H1 (cell line): ENCODE results near the gene SLC25A39. TPM values are rescaled to one million over a fixed set of nuclear protein-coding genes. Genes with fewer than 3 reads are reported as not detected.
A peak's percentile ranks its signal among the peaks of the same experiment; 100 is the strongest.

ENCODE experiments used
- CTBP2 ChIP-seq: IDR thresholded peaks from 2 replicates; pipeline ENCODE4 v1.7.0; 2011; ENCODE audit warnings: borderline replicate concordance, mild to moderate bottlenecking, moderate library complexity, mixed read lengths, low read length; ENCODE audit not compliant: insufficient read depth, insufficient read length
- GTF2F1 ChIP-seq: IDR thresholded peaks from 2 replicates; pipeline ENCODE4 v1.6.1; 2012; ENCODE audit warnings: low read depth, low read length, improper control_type of control experiment, borderline replicate concordance
- JUN ChIP-seq: IDR thresholded peaks from 2 replicates; pipeline ENCODE4 v1.6.1; 2011; ENCODE audit warnings: low read depth, mild to moderate bottlenecking, improper control_type of control experiment, low read length
- KDM4A ChIP-seq: IDR thresholded peaks from one replicate; pipeline ENCODE4 v1.7.1; 2012; ENCODE audit warnings: low read depth, mild to moderate bottlenecking, moderate library complexity, low read length, inconsistent platforms; ENCODE audit not compliant: severe bottlenecking
- KDM5A ChIP-seq: fragments of 200-600 bp; IDR thresholded peaks from 2 replicates; pipeline ENCODE4 v1.7.1; 2012; ENCODE audit warnings: mild to moderate bottlenecking, low read length, inconsistent platforms, mixed read lengths
- RAD21 ChIP-seq, 2 experiments: IDR thresholded peaks in 1 of 2; conservative IDR thresholded peaks in 1 of 2; 2 replicates each; pipeline ENCODE4 v1.6.1; 2011; ENCODE audit warnings: low read depth in 2 of 2, low read length in 2 of 2, improper control_type of control experiment in 1 of 2, inconsistent platforms in 1 of 2, mild to moderate bottlenecking in 1 of 2, moderate library complexity in 1 of 2
- RNF2 ChIP-seq: fragments of 200-900, 300-1000 bp; sonication (generic); IDR thresholded peaks from 2 replicates; pipeline ENCODE4 v1.7.1; 2016; ENCODE audit warnings: borderline replicate concordance, low read depth, mild to moderate bottlenecking, antibody characterized with exemption, low read length; ENCODE audit not compliant: poor library complexity, severe bottlenecking; ENCODE audit errors: missing control alignments
- SIX5 ChIP-seq: IDR thresholded peaks from 2 replicates; pipeline ENCODE4 v1.6.1; 2011; ENCODE audit warnings: mild to moderate bottlenecking, low read depth, low read length
- SP1 ChIP-seq: IDR thresholded peaks from 2 replicates; pipeline ENCODE4 v1.6.1; 2011; ENCODE audit warnings: low read depth, low read length
- TAF7 ChIP-seq: optimal IDR thresholded peaks from 2 replicates; pipeline ENCODE3; 2011; ENCODE audit warnings: low read depth, mild to moderate bottlenecking, inconsistent platforms, low read length, moderate library complexity, borderline replicate concordance
- TCF12 ChIP-seq: IDR thresholded peaks from 2 replicates; pipeline ENCODE4 v1.6.1; 2011; ENCODE audit warnings: low read depth, mild to moderate bottlenecking, low read length
- USF2 ChIP-seq: IDR thresholded peaks from 2 replicates; pipeline ENCODE4 v1.6.1; 2011; ENCODE audit warnings: low read length, improper control_type of control experiment
- YY1 ChIP-seq: IDR thresholded peaks from 2 replicates; pipeline ENCODE4 v1.6.1; 2011; ENCODE audit warnings: low read depth, mild to moderate bottlenecking, low read length
- polyA plus RNA-seq, 7 experiments: library from polyadenylated mRNA; depleted of rRNA in 3 of 7; stranded (reverse) in 5 of 7; unstranded in 2 of 7; fragments of >200 nt in 5 of 7; fragments of 200-250 nt in 2 of 7; gene quantifications; 1 replicate in 5 of 7; 2 replicates in 1 of 7; 4 replicates in 1 of 7; pipeline versions ENCODE4 v1.2.1 to v1.2.3, GENCODE V29; 2011 to 2013; ENCODE audit warnings: missing spikeins in 2 of 7, mixed read lengths in 2 of 7
- total RNA-seq: library from RNA; stranded (reverse); fragmentation: NEBNext Ultra II Directional; extraction: Animal tissue kit (Norgen Biotek cat#: 25700); gene quantifications from 2 replicates; pipeline ENCODE4 v1.2.1, GENCODE V29; 2021
- TF ChIP-seq, protein P1 (sequence below): IDR thresholded peaks from 2 replicates; pipeline ENCODE4 v1.6.1; 2012; ENCODE audit warnings: inconsistent platforms
- TF ChIP-seq, protein P2 (sequence below), 3 experiments: IDR thresholded peaks; 1 replicate in 2 of 3; 2 replicates in 1 of 3; pipeline versions ENCODE4 v1.5.1 to v1.6.1; 2011; ENCODE audit warnings: low read length in 3 of 3, mild to moderate bottlenecking in 3 of 3, inconsistent platforms in 2 of 3, low read depth in 1 of 3, moderate library complexity in 1 of 3; ENCODE audit not compliant: insufficient read depth in 1 of 3; ENCODE audit errors: control extremely low read depth in 1 of 3

SLC25A39 gene
- total and polyA plus RNA-seq, 2 of the 8 experiments (the other 6 are each of a cell fraction or from before 2014, with no cell fraction given): 200 to 291 TPM

DNA sequence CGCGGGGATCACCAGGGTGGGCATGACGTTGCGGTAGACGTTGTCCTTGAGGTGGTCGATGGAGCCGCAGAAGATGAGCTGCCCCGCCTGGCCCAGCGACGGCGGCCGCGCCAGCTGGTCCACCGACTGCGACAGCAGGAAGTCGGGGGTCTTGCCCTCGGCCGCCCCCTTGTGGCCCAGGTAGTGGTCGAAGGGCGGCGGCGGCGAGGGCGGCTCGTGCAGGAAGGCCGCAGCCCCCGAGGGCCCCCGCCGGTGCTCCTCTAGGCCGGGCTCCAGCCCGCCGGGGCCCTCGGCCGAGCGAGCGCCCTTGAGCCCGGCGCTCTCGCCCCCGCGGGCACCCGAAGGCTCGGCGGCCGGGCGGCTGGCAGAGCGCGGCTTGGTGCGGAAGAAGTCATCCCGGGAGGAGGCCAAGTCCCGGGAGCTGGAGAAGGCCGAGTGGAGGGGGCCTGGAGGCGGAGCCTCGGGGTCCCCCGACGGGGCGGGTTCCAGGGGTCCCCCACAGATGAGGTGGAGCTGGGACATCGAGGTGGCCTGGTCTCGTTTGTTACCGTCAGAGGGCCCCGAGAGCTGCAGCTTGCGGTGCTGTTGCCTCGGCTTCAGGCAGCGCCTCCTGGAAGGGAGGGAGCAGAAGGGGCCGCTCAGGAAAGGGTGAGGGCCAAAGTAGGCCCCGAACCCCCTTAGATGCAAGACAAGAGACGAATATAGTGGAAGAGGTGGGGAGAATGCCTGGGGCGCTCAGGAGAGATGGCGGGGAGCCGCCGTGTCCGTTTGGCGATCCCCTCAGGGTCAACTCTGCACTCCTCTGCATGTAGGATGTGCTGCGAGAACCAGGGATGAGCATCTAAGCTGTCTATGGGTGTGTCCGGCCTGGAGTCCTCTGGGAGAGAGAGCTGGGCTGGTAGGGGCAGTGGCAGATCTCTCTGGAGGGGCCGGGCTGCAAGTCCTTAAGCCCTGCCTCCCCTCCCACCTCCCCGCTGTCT is 30.2 kb upstream of the SLC25A39 start (continued):
- TF ChIP-seq TCF12: 0 out of 2 replicates have a peak, but pooled peaks have one; percentile 40
- peak; percentile 49; the same call in 1 of the 2 replicates for TF ChIP-seq YY1
- TF ChIP-seq RNF2: no peak
- TF ChIP-seq, protein P1, sequence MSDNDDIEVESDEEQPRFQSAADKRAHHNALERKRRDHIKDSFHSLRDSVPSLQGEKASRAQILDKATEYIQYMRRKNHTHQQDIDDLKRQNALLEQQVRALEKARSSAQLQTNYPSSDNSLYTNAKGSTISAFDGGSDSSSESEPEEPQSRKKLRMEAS: no peak
- TF ChIP-seq, protein P2, sequence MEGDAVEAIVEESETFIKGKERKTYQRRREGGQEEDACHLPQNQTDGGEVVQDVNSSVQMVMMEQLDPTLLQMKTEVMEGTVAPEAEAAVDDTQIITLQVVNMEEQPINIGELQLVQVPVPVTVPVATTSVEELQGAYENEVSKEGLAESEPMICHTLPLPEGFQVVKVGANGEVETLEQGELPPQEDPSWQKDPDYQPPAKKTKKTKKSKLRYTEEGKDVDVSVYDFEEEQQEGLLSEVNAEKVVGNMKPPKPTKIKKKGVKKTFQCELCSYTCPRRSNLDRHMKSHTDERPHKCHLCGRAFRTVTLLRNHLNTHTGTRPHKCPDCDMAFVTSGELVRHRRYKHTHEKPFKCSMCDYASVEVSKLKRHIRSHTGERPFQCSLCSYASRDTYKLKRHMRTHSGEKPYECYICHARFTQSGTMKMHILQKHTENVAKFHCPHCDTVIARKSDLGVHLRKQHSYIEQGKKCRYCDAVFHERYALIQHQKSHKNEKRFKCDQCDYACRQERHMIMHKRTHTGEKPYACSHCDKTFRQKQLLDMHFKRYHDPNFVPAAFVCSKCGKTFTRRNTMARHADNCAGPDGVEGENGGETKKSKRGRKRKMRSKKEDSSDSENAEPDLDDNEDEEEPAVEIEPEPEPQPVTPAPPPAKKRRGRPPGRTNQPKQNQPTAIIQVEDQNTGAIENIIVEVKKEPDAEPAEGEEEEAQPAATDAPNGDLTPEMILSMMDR (IDR thresholded peaks at IDR 0.05; ENCODE audit: control extremely low read depth in 1 of 3, insufficient read depth in 1 of 3, low read depth in 1 of 3, low read length in 3 of 3): peak; percentile 65 to 82 (median 79)
- TF ChIP-seq SP1: no peak
- no peak for TF ChIP-seq CTBP2
- TF ChIP-seq KDM4A: peak; percentile 74
- TF ChIP-seq RAD21 (IDR thresholded peaks at IDR 0.05 in 1 of 2, conservative IDR thresholded peaks at IDR 0.05 in 1 of 2; ENCODE audit: low read depth in 2 of 2, low read length in 2 of 2): peak; percentile 36 to 54; a peak in 3 of 4 replicates
- no peak for TF ChIP-seq SIX5
- TF ChIP-seq GTF2F1: no peak
- TF ChIP-seq TAF7: peak; percentile 35
- no peak for TF ChIP-seq KDM5A
- no peak for TF ChIP-seq JUN
- TF ChIP-seq USF2: no peak
